Transverse colon (tissue), 4 donors: ENCODE data around the gene TANGO6. TPM values are rescaled to one million over a fixed set of nuclear protein-coding genes. Genes with fewer than 3 reads are reported as not detected.

Source experiments
- DNase-seq: peaks from one replicate; pipeline ENCODE4 v3.0.0-alpha.2; 2019
- H3K27ac ChIP-seq, 4 donors: fragments of 200-600 bp; sonication (generic); 2 replicates each; pipeline ENCODE4 v1.5.1; 2016 to 2018; ENCODE audit warnings: inconsistent platforms in 4 of 4
- H3K27me3 ChIP-seq: fragments of 200-600 bp; sonication (generic); 2 replicates; pipeline ENCODE4 v1.5.1; 2017; ENCODE audit warnings: inconsistent platforms
- H3K36me3 ChIP-seq, 4 donors: fragments of 200-600 bp; sonication (generic); 2 replicates each; pipeline ENCODE4 v1.5.1; 2017 to 2019; ENCODE audit warnings: inconsistent platforms in 4 of 4
- H3K4me1 ChIP-seq, 4 donors: fragments of 200-600 bp; sonication (generic); 2 replicates each; pipeline ENCODE4 v1.5.1; 2017 to 2020; ENCODE audit warnings: inconsistent platforms in 4 of 4
- H3K4me3 ChIP-seq, 4 donors: fragments of 200-600 bp; sonication (generic); 1 replicate in 1 of 4; 2 replicates in 3 of 4; pipeline versions ENCODE4 v1.5.1 to v1.6.1; 2017 to 2019; ENCODE audit warnings: inconsistent platforms in 4 of 4
- H3K9me3 ChIP-seq, 2 donors: fragments of 200-600 bp; sonication (generic); 2 replicates each; pipeline ENCODE4 v1.5.1; 2017 to 2019; ENCODE audit warnings: inconsistent platforms in 2 of 2
- CTCF ChIP-seq, 5 experiments: fragments of 200-600 bp in 3 of 5; fragments of 450-650 bp in 2 of 5; sonication (generic) in 3 of 5; IDR thresholded peaks; 1 replicate in 2 of 5; 2 replicates in 3 of 5; pipeline ENCODE4 v1.5.1; 2016 to 2017; ENCODE audit warnings: antibody characterized with exemption in 5 of 5, inconsistent platforms in 3 of 5, mild to moderate bottlenecking in 2 of 5, moderate library complexity in 1 of 5
- EP300 ChIP-seq: sonication (generic); formaldehyde crosslinking; IDR thresholded peaks from one replicate; pipeline ENCODE4 v1.6.1; 2017; ENCODE audit warnings: antibody characterized with exemption, low read depth
- POLR2A ChIP-seq: fragments of 450-650 bp; IDR thresholded peaks from one replicate; pipeline ENCODE4 v1.6.1; 2016; ENCODE audit warnings: antibody characterized with exemption, mild to moderate bottlenecking, moderate library complexity
- POLR2AphosphoS5 ChIP-seq, 3 donors: sonication (generic); formaldehyde crosslinking; IDR thresholded peaks; one replicate each; pipeline ENCODE4 v1.6.1; 2016; ENCODE audit warnings: antibody characterized with exemption in 3 of 3
- WGBS, 2 donors: methylation state at CpG; one replicate each; pipeline ENCODE4 v1.1.5; 2018; ENCODE audit warnings: low coverage in 1 of 2; 5-methylcytosine and 5-hydroxymethylcytosine counted together
- in situ Hi-C, 4 donors: fragments of 200-750 bp; cut with MboI; loops; one replicate each; pipeline versions ENCODE4 v1.15.0 to v1.15.1; 2017; ENCODE audit warnings: low sequenced_read_pairs in 3 of 4, low pct_ligation_motif_present in 1 of 4, low pct_unique_long_range_greater_than_20kb in 1 of 4
- intact Hi-C: fragments of 100-400 bp; cut with DNase I; formaldehyde crosslinking; loops from one replicate; pipeline ENCODE4 v1.15.1; 2023; ENCODE audit warnings: low total_unique reads
- total RNA-seq, 4 donors: library from RNA; depleted of rRNA; stranded (reverse); fragments of >200 nt; gene quantifications; one replicate each; pipeline ENCODE4 v1.1.0, GENCODE V29; 2016

Gene TANGO6
- total RNA-seq, 4 donors from 2014 or later = 10.6 to 55.4 (median 22.8) TPM

- H3K36me3 ChIP-seq = no peaks in the 10 kb centered on the region
- no peaks in the 10 kb centered on the region for H3K27me3 ChIP-seq
- no peaks in the 10 kb centered on the region for H3K4me1 ChIP-seq
- H3K9me3 ChIP-seq = no peaks in the 10 kb centered on the region
- no peak overlapping the region for H3K27ac ChIP-seq
- TF ChIP-seq EP300 (no peak), CTCF (IDR thresholded peaks at IDR 0.05) (no peak), POLR2A (no peak), POLR2AphosphoS5 (IDR thresholded peaks at IDR 0.05) (no peak)
- WGBS, 2 donors = 80 to 83% methylated on average over 1 to 4 of the region's 4 CpGs
- in situ Hi-C loops = loop anchor here in 1 of 4 donors (25.0 kb wide), 1 partner anchor 440 kb away; the partner anchor contains the start of gene CDH3
- DNase-seq = no peak
- H3K4me3 ChIP-seq = no peak overlapping the region
- intact Hi-C loops = no loop called here
Measured at GRCh38 chr16:69077251-69077650, 233.9 kb downstream of the TANGO6 start.

GRCh38 chr16:69078073-69078472 is 234.7 kb downstream of the TANGO6 start:
- DNase-seq = no peak
- H3K4me3 ChIP-seq = no peak overlapping the region
- no peak overlapping the region for H3K27ac ChIP-seq
- no peaks in the 10 kb centered on the region for H3K9me3 ChIP-seq
- no peaks in the 10 kb centered on the region for H3K36me3 ChIP-seq
- H3K27me3 ChIP-seq = no peaks in the 10 kb centered on the region
- intact Hi-C loops (no loop called here), in situ Hi-C loops (loop anchor here in 1 of 4 donors (25.0 kb wide), 1 partner anchor 441 kb away; the partner anchor contains the start of gene CDH3)
- H3K4me1 ChIP-seq = no peaks in the 10 kb centered on the region
- no peak for TF ChIP-seq CTCF (IDR thresholded peaks at IDR 0.05)
- no peak for TF ChIP-seq POLR2A
- no peak for TF ChIP-seq EP300
- TF ChIP-seq POLR2AphosphoS5 (IDR thresholded peaks at IDR 0.05) = no peak
- 85 to 86% methylated on average over 5 to 7 of the region's 7 CpGs for WGBS, 2 donors

- no peak overlapping the region for H3K4me3 ChIP-seq
- no peaks in the 10 kb centered on the region for H3K4me1 ChIP-seq
- in situ Hi-C loops (loop anchor here in 1 of 4 donors (25.0 kb wide), 1 partner anchor 442 kb away; the partner anchor contains the start of gene CDH3), intact Hi-C loops (no loop called here)
- no peak for TF ChIP-seq POLR2A
- no peak for TF ChIP-seq EP300
- no peak for TF ChIP-seq CTCF (IDR thresholded peaks at IDR 0.05)
- no peak for TF ChIP-seq POLR2AphosphoS5 (IDR thresholded peaks at IDR 0.05)
- no peak overlapping the region for H3K27ac ChIP-seq
- no peaks in the 10 kb centered on the region for H3K9me3 ChIP-seq
- 97 to 100% methylated on average over 2 of the region's 2 CpGs for WGBS, 2 donors
- H3K36me3 ChIP-seq = no peaks in the 10 kb centered on the region
- no peak for DNase-seq
- H3K27me3 ChIP-seq = no peaks in the 10 kb centered on the region
Measured at GRCh38 chr16:69079697-69080096, 236.4 kb downstream of the TANGO6 start.

- in situ Hi-C loops = loop anchor here in 1 of 4 donors (25.0 kb wide), 1 partner anchor 446 kb away; the partner anchor contains the start of gene CDH3
- H3K9me3 ChIP-seq = no peaks in the 10 kb centered on the region
Measured at GRCh38 chr16:69083306-69083941, 240.1 kb downstream of the TANGO6 start.

More at GRCh38 chr16:69083306-69083941, 240.1 kb downstream of the TANGO6 start:
- Histone ChIP-seq H3K4me1 (no peaks in the 10 kb centered on the region), H3K27me3 (no peaks in the 10 kb centered on the region), H3K36me3 (no peaks in the 10 kb centered on the region), H3K4me3 (no peak overlapping the region), H3K27ac (no peak overlapping the region)
- no peak for TF ChIP-seq CTCF (IDR thresholded peaks at IDR 0.05)
- TF ChIP-seq EP300 = no peak
- no peak for TF ChIP-seq POLR2A
- no peak for TF ChIP-seq POLR2AphosphoS5 (IDR thresholded peaks at IDR 0.05)
- DNase-seq = no peak
- intact Hi-C loops = no loop called here
- 89 to 96% methylated on average over 4 to 14 of the region's 16 CpGs for WGBS, 2 donors
